NK-92 (cell line): Measurements from ENCODE around the gene STAT3.
"Not testable (repeated sequence)": the region's sequence is repeated elsewhere in the genome, so short reads cannot be mapped to it uniquely, and the experiment has no call there.

Experiments
- DNase-seq: peaks from one replicate; lab custom pipeline; 2025; ENCODE audit not compliant: unreplicated experiment; lab: John Stamatoyannopoulos, UW

The STAT3 gene

DNA sequence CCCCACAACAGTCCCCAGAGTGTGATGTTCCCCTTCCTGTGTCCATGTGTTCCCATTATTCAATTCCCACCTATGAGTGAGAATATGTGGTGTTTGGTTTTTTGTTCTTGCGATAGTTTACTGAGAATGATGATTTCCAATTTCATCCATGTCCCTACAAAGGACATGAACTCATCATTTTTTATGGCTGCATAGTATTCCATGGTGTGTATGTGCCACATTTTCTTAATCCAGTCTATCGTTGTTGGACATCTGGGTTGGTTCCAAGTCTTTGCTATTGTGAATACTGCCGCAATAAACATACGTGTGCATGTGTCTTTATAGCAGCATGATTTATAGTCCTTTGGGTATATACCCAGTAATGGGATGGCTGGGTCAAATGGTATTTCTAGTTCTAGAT lies 123.9 kb downstream of the STAT3 start:
- not testable (repeated sequence) for DNase-seq
